NCI-H2107 treated with DMSO at 0.1 percent for 48 hours (cell line): ENCODE data around the gene TRIM29.

ENCODE experiments used
- DNase-seq: peaks from one replicate; lab custom pipeline; 2025; ENCODE audit not compliant: unreplicated experiment; lab: John Stamatoyannopoulos, UW

Gene TRIM29

DNA sequence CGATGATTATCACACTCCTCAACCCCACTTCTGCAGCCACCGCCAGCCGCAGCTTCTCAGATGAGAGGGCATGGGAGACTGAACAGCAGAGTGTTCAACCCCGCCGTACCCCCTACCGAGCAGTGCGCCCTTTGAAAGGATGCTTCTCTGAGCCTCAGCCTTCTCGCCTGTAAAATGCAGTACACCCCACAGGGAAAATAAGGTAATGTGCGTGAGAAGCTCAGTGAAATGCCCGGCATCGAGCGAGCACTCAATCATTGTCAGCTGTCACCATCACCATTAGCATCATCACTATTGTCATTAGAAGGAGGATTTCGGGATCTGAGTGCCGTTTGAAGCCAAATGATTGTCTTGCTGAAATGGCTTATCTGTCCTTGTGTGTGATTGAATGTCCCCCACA is 13.6 kb downstream of the TRIM29 start:
- DNase-seq: no peak

DNA sequence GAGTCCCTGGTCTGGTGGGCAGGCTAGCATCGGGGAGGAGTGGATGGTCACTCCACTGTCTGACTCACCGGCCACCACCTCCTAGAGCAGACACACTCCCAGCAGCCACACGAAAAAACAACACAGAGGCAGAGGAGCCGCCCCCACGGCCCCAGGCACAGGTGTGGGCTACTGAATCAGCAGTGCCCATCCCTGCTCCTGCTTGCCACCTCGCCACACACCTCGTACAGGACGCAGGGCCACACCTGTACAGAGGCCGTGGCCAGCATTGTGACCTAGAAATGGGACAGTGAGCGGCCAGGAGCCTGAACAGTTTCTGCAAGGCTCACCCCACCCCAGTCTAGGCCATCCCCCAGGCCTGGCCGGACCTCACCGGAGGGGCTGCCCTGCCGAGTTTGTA is 14.0 kb downstream of the TRIM29 start:
- no peak for DNase-seq

DNA sequence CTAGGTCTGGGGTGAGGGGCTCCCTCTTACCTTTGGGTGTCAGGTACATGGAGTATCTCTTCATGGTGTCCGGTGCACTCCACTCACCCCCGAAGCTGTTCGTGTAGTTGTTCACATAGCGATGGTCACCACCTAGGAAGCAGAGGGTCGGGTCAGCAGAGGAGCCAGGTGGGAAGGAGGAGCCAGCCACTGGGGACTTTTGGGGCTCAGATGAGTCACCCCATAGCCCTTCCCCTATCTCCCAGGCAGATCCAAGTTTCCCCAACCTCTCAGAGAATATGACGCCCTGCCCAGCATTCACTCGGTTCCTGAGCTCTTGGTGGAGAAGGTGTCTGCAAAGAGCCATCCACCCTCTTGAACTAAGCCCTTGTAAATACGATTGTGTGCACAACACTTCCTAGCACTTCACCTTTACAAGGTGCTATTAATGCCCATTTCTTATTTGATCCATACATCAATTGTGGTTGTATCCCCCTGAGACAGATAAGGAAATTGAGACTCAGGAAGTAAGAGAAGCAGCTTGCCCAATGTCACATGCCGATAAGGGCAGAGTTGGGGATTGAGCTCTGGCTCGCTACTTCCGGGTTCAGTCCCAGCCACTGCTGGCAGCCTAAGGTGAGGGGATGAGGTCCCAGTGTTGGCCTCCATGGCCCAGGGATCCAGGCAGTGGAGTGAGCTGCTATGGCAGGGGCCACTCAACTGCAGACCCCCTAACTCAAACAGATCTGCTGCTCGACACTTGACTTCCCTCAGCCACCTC is 14.8 kb downstream of the TRIM29 start:
- DNase-seq: no peak

DNA sequence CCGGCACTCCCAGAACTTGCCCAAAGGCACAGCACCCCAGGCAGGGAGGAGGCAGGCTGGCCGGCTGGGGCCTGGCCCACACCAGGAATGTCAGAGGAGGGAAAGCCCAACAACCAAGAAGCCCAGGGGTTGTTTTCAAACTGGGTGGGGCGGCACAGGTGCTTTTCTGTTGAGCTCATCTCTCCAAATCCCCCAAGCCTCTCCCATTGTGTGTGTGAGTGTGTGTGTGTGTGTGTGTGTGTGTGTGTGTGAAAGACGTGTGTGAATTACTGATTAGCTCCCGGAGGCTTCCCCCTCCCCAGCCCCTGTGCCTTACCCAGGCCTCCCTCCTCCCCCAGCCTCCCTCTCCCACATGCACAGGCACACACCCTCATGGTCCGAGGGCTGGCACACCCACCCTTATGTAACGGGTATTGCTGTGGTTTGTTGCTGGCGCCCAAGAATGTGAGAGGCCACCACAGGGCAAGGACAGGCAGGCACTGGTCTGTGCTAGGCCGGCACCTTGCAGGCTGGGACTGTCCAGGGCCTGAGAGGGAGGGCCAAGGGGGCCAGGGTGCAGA is 15.9 kb downstream of the TRIM29 start:
- no peak for DNase-seq

DNA sequence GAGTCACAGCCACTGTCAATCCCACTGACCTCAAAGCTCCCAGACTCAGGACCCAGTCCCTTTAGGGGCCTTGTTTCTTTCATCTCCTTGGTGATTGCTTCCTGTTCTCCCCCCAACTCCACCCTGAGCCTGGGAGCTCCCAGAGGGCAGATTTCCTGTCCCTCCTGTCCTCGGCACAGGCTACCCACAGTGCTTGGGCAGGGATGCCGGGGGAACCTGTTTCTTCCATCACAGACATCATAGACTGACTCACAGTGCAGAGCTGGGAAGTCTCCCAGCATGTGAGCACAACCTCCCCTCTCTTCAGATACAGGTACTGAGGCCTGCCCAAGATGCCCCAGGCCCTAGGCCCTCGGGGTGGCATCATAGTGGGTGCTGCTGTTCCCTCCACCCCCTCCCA is 16.6 kb downstream of the TRIM29 start:
- DNase-seq: no peak

DNA sequence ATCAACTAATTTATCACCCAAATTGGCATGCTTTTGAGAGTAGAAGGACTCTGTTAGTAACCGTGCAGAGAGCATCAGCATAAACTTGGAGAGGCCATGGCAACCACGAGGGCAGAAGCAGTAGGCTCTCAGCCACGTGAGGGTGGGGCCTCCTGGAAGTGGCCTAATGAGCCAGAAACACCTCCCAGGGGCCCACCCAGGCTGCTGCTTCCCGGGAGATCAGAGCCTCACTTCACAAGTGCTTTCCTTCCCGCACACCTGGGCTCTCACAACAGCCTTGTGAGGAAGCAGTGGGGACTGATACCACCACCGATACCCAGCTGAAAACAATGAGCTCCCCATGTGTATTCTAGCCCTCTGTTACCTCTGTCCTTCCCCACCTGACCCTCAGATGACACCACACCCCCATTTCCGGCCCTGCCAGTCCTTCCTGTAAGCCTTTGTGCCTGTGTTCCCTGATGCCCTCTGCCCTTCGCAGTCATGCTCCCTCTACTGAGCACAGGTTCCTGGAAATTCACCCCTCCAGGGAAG is 17.0 kb downstream of the TRIM29 start:
- DNase-seq: no peak

DNA sequence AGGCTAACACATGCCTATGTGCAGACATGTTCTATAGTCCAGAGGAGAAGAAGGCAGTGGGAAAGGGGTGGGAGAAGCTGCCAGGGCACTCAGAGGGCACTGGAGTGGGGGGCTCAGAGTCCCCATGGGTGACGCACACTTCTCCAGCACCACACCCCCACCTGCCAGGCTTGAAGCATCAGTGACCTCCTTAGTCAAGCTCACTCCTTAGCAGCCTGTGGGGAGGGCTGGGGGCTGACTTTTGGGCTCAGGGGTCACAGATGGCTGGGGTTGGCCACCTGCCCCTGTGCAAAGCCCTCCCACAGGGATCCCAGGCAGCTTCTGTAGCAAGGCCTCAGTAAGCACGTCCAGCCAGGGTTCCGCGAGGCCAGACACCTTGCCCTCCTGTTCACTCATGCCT is 18.8 kb downstream of the TRIM29 start:
- DNase-seq: no peak

DNA sequence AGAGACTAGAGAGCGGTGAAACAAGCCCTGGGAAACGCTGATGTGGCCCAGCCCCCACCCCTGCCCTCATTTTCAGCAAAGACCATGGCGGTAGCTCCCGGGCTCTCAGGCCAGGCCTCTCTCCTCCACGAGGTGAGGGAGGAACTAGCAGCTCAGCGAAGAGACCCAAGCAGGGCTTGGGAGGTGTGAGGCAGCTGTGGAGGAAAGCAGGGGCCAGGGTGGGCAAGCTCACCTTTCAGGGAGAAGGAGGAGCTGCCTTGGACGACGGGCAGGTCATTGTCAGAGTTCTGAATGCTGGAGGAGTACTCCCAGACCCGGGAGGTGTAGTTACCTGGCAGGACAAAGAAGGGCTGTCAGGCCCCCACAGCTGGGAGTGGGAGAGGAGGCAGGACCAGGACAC is 19.9 kb downstream of the TRIM29 start:
- no peak for DNase-seq

DNA sequence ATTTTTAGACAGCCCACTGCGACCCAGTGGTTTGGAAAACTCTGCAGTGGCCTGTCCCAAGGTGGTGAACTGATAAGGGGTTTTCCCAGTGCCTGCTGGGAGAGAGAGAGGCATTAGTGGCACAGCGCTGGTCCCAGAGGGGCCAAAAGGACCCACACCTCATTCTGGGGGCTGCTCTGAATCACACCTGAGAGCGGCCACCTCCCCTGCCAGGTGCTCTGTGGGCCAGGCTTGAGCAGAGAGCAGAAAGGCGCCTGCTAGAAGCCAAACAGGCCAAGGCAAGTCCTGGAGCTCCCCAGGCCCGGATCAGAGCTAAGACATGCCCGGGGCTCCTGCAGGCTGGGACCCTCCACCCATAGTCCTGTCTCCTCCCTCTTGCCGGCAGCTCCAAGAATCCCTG is 20.9 kb downstream of the TRIM29 start:
- no peak for DNase-seq

DNA sequence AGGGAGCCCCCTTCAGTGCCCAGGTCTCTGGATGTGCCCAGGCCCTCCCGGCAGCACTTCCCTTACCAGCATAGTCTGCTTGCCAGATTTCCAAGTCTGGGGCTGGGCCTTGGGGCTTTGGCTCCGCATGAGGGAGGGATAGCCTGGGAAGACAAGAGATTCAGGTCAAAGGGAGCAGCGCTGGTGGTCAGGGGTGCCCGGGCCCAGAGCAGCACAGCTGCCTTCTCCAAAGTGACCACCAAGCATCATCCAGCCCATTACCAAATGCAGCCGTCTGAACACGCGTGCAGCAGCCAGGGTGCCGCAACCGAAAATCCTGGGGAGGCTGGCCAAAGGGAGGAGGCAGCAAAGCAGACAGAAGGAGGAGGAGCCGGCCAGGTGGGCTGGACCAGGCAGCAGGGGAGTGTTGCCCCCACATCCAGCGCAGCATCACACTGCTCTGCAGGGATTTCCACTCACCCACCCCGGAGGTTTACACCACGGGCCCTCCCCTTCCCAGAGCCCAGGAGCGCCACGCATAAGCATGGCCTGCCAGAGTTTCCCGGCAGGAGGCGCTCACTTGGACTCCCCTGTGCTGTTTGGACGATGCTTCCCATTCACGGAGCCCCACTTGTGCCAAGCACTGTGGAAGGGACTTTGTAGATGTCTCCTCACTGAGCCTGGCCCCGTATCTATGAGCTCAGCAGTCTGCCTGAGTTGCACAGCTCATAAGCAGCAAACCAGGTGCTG is 22.5 kb downstream of the TRIM29 start:
- DNase-seq: no peak

DNA sequence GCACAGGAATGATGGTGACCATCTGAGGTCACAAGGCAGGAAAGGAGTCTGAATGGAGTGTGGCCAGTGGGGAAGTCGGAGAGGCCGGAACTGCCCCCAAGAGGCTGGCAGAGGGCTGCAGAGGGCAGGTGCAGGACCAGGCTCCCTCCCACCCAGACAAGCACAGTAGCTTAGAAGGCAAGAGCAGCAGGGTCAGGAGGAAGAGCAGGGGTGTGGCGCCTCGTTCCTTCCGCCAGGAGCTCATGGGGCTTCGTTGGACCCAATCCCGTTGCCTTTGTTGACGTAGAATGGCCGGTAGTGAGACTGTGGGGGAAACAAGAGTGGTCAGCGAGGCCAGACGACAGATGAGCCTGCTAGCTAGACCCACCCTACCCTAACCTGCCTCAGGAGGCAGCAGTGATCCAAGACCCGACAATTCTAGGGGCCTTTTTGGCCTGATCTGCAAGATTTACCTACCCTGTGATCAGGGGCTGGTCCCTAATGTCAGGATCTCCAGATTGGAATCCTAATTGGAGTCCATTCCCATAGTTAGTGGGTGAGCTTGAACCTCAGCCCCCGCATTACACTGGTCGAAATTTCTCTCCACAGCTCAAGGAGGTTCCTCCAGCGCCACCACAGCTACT is 25.6 kb downstream of the TRIM29 start:
- no peak for DNase-seq

DNA sequence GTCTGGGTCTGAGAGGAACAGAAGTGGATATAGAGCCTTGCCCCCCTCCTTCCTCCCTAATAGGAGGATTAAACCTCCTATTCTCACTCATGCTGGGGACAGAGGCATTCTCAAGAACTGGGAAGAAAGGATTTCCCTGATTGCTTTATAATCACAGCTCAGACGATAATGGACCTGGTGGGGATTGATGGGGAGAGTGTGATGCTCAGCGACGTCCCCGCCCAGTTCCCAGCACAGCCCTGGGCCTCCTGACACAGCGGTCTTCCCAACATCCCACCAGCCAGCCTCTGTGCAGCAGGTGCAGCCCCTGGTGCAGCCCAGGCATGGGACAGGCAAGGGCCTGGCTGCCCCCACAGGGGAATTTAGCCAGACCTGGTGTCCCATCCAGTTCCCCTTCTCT is 28.4 kb downstream of the TRIM29 start:
- DNase-seq: no peak

DNA sequence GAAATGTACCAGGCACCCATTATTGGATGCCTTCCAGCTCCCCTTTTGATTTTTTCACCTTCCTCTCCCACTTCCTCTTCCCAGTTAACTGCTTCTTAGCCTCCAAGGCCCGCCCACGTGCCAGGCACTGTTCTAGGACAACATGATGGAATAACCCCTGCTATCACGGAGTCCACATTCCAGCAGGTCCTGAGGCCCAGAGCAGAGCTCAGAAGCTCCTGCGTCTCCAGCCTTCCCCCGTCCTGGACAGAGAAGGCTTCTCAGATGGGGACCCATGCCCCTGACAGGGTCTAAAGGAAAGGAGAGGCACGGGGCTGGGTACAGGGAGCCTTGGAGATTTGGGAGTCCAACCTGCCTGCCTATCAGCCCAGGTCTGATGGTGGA is 29.1 kb downstream of the TRIM29 start:
- DNase-seq: no peak

DNA sequence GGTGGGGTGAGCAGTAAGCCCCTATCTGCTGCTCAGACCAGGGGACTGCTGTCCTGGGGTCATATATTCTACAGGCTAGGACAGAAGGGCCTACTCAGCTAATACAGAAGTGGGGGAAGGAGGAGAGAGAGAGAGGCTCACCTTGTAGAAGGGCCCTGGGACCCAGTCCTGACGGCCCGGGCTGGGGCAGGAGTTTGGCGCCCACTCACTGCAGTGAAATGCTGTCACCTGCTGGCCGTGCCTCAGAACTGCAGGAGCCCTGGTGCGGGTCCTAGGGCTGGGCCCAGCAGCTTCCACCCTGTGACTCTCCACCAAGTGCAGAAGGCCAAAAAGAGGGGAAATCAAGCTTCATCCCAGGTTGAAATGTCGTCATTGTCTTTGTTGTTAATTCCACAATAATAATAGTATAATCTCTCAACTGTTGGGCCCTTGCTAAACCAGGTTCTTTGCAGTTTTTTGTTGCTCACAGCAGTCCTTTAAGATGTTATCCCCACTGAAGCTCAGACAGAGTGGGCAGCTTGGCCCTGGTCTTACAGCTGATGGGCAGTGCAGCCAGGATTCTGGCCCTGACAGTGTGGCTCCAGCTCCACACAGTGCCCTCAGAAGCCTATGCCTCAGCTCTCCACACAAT is 29.6 kb downstream of the TRIM29 start:
- DNase-seq: peak; percentile 27

DNA sequence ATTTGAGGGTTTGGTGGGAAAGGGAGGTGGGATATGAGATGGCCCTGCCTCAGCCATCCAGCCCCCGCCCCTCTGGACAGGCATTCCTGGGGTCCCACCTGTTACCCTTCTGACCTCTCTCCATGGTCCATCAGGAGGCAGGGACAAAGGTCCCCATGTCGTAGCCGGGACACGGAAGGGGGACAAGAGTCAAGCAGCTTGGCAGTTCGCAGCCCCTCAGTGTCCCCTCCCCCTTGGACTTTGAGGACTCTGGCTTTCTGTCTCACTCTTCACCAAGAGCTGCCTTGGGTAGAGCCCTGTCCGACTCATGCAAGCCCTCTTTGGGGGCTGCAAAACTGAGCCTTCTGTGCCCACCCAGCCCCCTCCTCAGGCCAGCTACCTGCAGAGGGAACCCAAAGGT is 30.2 kb downstream of the TRIM29 start:
- DNase-seq: no peak

DNA sequence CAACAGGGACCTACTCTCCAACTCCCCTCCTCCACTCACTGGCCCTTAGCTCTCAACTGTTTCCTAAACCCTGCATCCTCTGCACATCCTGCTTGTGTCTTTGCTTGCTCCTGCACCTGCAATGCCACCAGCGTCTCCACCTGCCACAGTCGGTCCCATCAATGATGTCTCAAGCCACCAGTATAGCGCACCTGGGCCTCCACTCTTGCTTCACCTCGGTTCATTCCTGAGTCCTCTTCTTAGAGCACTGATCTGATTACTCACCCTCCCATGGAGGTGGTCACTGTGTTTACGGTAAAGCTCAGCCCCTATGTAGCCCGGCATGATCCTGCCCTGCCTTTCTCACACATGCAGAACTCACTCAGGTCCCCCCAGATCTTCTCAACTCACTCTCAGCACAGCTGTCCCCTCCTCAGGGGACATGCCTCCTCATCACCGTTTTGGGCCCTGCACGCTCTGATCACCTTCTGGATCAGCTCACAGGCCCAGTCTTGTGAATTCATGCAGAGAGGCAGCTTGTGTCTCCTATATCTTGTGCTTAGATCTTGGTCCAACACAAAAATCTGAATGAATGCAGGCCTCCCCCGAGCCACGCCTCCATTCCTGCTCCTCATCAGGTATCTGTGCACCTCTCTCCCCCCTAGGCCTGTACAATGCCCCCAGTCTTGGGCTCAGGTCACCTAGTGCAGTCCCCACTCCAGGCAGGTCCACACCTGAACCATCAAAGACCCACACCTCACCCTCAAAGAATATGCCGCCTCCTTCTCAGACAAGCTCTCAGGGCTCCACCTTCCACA is 31.4 kb downstream of the TRIM29 start:
- no peak for DNase-seq

DNA sequence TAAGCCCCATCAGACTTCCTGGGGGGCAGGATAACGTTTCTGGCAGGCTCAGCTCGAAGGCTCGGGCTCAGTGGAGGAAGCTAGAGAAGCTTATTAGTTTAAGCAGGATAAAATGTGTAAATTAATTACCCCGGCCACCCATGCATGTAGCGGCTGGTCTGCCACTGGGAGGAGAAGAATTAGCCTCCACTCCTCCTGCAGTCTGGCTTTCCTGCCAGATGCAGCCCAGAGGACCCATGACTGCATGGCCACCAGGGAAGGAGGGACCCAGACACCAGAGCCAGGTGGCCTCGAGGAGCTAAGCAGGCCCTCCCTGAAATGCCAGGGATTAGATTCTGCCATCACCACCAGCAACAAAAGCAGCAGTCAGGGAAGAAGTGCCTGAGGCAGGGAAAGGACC is 32.3 kb downstream of the TRIM29 start:
- no peak for DNase-seq

DNA sequence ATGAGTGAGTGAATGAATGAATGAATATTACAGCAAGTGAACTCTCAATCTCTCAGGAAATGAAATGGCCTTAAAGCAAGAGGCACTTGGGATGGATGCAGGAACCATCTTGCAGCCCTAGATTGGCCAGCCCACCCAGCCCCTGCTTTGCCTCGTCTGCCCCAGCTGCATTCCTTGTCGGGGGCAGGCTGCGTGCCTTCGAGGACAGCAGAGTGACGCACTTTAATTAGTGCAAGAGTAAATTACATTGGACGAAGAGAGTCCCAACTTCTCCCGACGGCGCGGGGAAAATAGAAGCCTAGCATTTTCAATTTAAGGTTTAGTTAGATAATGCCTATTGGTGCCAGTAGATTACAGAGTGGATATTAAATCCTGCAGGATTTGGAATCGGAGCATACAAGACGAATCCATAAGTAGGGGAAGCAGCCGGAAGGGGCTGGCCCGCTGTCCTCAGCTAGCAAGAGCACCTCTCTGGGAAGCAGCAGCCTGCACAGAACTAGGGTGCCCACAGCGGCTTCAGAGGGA is 33.8 kb downstream of the TRIM29 start:
- no peak for DNase-seq

DNA sequence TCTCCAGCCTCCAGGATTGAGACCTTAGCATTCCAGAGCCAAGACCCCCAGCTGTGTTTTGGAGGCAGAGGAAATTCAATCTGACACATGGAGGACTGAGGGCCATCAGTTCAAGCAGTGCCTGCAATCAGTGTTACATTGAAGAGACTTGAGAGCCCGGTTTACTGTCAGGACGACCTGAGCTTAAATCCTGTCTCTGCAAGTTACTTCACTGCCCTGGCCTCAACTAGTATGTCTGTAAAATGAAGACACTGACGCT is 35.1 kb downstream of the TRIM29 start:
- DNase-seq: no peak

DNA sequence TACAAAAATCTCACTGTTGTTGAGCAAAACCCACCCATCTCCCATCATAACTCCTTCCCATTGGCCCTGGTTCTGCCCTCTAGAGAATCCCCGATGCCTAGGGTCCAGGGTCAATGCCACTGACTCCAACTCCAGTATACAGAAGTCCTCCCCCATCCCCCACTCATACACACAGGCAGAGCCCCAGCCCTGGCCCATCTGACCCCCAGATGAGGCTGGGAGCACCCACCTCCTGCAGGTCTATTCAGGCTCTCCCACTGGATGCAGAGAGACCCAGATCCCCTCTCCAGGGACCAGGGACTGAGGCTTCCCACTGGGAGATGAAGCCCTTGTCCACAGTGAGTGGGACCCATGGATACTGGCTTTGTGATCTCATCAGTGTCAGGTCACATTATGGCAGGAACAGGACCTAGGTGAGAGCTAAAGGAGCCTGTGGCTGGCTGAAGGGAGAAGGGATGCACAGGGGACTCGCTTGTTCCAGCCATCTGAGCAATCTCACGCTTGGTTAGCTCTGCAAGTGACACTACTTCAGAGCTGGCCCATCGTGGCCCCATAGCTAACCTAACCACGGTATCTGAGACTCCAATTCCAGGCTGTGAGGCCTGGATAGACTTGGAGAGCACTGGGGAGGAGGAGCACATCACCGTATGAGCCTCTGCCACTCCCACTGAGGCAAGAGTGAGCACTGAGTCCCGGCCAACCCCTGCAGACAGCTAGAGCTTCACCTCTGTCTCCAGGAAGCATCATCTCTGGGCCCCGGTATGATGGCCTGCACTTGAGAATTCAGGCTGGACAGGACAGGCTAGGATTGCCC is 35.7 kb downstream of the TRIM29 start:
- no peak for DNase-seq
